Glomerular visceral epithelial cell (primary cell): ENCODE results near the gene EVX2.

Experiments
- DNase-seq: peaks from one replicate; pipeline ENCODE4 v3.0.0-alpha.2; 2016; ENCODE audit errors: extremely low spot score

EVX2 gene

DNA sequence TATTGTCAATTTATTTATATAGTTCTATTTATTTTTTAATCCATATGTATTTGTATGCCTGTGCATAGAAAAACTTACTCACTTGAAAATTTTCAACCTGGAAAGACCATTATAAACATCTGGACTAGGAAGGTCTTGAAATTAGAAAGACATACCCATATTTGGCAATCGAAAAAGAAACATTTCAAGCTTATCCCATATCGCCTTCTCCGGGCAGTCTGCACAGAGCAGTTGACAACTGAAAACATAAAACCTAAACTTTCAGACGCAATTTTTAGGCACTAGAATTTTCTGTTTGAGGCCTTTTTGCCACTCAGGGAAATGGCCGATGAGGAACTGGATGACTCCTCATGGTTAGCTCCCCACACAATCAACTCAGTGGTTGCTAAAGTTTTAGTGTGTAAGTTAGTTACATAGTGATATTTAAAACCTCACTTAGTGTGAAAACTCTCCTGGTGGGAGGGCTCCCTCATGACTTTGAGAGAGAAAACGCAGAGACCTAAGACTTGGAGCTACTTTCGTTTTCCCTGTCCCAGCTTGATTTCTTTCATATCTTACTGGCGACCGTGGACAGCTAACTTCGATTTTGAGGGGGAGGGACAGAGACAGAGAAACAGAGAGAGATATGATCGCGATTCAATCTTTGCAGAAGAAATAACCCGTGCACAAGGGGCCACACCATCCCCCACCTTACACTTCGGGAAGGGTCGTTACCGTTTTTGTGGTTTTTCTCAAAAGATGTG lies 12.7 kb upstream of the EVX2 start:
- no peak for DNase-seq

DNA sequence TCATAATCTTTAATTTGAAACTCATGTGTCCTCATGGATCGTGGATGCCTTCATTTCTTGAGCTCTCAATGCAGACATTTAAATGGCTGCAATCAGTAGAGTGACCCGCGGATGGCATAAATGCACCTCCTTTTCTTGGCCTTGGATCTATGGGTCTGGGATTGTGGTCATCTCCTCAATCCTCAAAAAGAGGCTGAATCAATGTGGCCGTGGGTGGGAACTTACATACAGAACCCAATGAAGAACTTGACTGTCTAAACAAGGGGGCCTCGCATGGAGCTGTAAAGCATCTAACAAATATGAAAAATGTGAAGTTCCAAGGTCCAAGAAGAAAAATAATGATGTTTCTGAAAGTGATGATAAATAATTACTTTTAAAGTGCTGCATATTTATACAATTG lies 11.7 kb upstream of the EVX2 start:
- no peak for DNase-seq

GRCh38 chr2:176094349-176094748 lies 10.6 kb upstream of the EVX2 start:
- no peak for DNase-seq

DNA sequence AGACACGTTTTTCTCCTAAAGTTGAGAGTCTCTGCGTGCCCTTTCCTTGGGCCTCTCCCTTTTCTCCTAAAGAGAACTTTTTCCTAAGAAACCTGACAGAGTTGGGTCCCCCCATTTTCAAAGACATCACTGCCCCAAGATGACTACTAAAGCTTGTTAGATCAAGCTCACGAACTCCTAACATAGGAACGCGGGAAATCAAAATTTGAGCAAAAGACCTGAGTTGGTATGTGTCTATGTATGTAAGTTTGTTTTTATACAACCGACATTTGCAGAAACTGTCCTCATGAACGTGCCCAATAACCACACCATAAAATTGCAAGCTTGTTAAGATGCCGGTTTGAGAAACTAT lies 10.1 kb upstream of the EVX2 start:
- no peak for DNase-seq

DNA sequence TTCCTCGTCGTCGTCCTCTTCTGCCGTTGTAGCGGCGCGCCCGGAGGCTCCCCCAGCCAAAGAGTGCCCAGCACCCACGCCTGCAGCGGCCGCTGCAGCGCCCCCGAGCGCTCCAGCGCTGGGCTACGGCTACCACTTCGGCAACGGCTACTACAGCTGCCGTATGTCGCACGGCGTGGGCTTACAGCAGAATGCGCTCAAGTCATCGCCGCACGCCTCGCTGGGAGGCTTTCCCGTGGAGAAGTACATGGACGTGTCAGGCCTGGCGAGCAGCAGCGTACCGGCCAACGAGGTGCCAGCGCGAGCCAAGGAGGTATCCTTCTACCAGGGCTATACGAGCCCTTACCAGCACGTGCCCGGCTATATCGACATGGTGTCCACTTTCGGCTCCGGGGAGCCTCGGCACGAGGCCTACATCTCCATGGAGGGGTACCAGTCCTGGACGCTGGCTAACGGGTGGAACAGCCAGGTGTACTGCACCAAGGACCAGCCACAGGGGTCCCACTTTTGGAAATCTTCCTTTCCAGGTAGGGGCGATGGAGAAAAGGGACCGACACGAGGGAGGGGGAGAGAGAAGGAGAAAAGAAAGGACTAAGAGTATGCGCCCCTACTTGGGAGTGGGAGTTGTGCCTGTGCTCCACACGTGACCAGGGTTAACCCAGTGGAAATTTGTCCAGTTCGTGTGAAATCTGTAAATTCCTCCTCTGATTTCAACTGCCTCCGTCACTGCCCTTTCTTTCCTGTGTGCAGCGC lies 9.6 kb upstream of the EVX2 start:
- no peak for DNase-seq

- DNase-seq = no peak
Observed at GRCh38 chr2:176092270-176093144, 8.7 kb upstream of the EVX2 start, which contains the start of gene HOXD13. Gene HOXD13 (plus strand): TSS chr2:176092721. CDS start chr2:176092891, 170 bp downstream.

- DNase-seq = no peak
Observed at GRCh38 chr2:176091329-176092258, 7.8 kb upstream of the EVX2 start.

- no peak for DNase-seq
Observed at GRCh38 chr2:176090862-176091261, 7.1 kb upstream of the EVX2 start.

- DNase-seq = no peak
Observed at GRCh38 chr2:176089843-176090395, 6.2 kb upstream of the EVX2 start.

- DNase-seq = no peak
Observed at GRCh38 chr2:176088937-176089842, 5.4 kb upstream of the EVX2 start.

DNA sequence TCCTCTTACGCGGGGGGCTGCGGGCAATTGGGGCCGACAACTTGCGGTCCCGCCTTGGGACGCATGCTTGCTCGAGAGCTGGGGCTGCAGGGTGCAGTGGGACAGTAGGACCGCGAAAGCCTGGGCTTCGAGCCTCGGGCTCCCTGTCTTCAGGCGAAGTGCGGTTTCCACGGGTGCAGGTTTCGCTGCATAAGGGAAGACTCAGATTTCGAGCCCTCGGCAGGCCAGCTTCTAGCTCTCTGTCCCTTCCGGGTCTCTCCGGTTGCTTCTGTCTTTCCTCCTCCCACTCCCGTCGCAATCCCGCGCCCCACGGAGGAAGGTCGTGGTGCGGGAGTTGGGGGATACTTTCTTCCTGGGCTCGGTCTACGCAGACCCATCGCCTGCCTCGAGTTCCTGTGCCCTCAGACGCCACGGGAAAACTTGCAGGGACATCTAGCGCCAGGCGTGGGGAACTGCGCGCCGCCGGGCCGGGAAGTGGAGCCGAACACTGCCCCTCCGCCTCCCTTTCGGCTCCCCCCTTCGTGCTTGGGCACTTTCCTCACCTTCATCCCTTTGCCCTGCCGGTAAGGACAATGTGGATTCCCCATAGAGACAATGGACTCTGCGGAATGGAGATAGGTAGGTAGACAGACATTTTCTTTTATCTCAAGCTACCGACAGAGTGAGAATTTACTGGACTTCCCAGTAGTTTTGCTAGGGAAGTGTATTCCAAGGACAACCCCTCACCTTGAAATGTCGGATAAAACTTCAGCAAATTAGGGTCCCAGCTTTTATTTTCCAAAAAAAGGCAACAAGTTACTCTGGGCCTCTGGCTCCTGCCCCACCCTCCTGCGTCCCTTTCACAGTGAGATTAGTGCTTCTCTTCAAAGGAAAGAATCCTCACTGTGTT lies 4.5 kb upstream of the EVX2 start:
- peak; percentile 59 for DNase-seq

DNA sequence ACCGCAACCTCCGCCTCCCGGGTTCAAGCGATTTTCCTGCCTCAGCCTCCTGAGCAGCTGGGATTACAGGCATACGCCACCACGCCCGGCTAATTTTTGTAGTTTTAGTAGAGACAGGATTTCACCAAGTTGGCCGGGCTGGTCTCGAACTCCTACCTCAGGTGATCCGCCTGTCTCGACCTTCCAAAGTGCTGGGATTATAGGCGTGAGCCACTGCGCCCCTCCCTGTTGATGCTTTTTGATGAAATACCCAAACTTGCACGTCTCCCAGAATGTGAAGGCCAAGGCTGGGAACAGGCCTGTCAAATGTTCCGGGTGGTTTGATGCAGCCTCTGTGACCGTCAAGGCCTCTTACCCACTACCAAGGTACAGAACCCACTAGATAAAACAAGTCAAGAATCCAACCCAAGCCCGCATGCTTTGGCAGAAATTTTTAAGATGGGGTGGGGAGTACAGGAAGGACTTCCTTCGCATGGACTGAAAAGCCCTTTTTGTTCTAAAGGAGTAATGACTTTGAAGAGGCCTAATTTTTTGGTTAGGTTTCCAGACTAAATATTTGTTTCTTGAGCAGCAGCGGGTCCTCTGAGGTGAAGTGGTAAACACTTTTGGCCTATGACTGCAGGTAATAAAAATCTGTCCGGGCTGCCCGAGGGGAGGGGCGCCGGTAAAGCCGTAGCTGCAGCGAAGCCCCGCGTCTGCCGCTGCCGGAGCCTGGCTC lies 3.7 kb upstream of the EVX2 start:
- no peak for DNase-seq

- no peak for DNase-seq
Observed at GRCh38 chr2:176085861-176086771, 2.4 kb upstream of the EVX2 start.

GRCh38 chr2:176085120-176085788 lies 1.5 kb upstream of the EVX2 start:
- DNase-seq = no peak

- no peak for DNase-seq
Observed at GRCh38 chr2:176084611-176085119, 903 bp upstream of the EVX2 start.
